SK-N-MC (cell line): Measurements from ENCODE around the gene THEM4.
"Not testable (repeated sequence)": the region's sequence is repeated elsewhere in the genome, so short reads cannot be mapped to it uniquely, and the experiment has no call there.

ENCODE experiments used
- EZH2 ChIP-seq: fragments of 200-600 bp; sonication (generic); IDR thresholded peaks from one replicate; pipeline ENCODE4 v1.6.1; 2017; ENCODE audit warnings: antibody characterized with exemption
- FOXP2 ChIP-seq: optimal IDR thresholded peaks from 2 replicates; pipeline ENCODE3; 2011; ENCODE audit warnings: mild to moderate bottlenecking, moderate library complexity; ENCODE audit not compliant: insufficient read depth; ENCODE audit errors: extremely low read length, control extremely low read depth
- POLR2AphosphoS5 ChIP-seq: IDR thresholded peaks from 2 replicates; pipeline ENCODE4 v1.6.1; 2012; ENCODE audit warnings: mild to moderate bottlenecking, low read depth, low read length, borderline replicate concordance

GRCh38 chr1:151883898-151884297 lies 25.4 kb downstream of the THEM4 start:
- TF ChIP-seq EZH2, POLR2AphosphoS5, FOXP2: not testable (repeated sequence)
